ENCODE results near the gene SURF2.

Gene SURF2

DNA sequence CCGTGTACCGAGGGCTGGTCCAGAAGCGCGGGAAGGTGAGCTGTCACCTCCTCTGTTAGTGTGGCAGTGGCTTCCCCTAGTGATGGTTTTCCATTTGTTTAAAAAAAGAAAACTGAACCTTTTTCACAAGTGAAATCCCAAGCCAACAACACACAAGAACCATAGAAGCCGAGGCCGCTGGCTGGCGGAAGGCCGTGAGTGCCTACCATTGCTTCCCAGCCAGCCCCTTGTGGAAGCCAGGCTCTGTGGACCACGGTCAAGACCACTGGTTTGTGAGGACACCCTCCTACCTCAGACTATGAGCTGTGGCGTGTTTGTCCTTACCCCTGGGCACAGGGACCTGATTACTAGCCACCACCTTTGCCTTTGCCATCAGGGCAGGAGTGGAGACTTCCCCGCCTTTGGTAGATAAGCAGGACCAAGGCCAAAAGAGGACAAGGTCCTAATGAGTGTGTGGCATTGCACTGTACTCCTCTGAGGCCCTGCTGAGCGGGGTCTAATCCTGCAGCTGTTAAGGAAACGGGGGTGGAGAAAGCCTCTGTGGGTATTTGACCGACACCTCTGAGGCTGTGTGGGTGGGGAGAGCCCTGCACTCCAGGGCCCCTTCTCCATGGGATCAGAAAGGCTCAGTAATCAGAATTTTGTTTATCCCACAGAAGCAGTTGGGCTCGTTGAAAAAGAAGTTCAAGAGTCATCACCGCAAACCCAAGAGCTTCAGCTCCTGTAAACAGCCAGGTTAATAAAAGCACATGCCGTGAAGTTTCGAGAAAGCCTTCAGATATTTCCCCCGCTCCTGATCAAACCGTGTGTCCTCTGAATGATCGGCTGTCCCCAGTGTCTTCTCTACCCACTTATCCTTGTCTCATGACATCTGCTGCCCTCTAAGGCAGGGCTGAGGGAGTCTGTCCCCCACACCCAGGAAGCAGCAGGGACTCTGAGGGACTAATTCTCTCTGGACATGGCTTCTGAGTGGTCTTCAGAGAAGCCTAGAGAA is 4.3 kb downstream of the SURF2 start:
- Histone ChIP-seq H3K4me3 (no peak overlapping the region), H3K27ac (no peak overlapping the region), H3K9me3 (no peaks in the 10 kb centered on the region), H3K4me1 (peaks cover 0 to 26% (median 16%) of the 10 kb centered on the region in 4 donors), H3K27me3 (no peaks in the 10 kb centered on the region), H3K36me3 (peaks cover 35 to 75% (median 45%) of the 10 kb centered on the region in 3 donors)
- DNase-seq = no peak
- TF ChIP-seq, protein P1, sequence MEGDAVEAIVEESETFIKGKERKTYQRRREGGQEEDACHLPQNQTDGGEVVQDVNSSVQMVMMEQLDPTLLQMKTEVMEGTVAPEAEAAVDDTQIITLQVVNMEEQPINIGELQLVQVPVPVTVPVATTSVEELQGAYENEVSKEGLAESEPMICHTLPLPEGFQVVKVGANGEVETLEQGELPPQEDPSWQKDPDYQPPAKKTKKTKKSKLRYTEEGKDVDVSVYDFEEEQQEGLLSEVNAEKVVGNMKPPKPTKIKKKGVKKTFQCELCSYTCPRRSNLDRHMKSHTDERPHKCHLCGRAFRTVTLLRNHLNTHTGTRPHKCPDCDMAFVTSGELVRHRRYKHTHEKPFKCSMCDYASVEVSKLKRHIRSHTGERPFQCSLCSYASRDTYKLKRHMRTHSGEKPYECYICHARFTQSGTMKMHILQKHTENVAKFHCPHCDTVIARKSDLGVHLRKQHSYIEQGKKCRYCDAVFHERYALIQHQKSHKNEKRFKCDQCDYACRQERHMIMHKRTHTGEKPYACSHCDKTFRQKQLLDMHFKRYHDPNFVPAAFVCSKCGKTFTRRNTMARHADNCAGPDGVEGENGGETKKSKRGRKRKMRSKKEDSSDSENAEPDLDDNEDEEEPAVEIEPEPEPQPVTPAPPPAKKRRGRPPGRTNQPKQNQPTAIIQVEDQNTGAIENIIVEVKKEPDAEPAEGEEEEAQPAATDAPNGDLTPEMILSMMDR (IDR thresholded peaks at IDR 0.05) = no peak
- intact Hi-C loops (cut with DNase I; ENCODE audit: low total_unique reads) = no loop called here

DNA sequence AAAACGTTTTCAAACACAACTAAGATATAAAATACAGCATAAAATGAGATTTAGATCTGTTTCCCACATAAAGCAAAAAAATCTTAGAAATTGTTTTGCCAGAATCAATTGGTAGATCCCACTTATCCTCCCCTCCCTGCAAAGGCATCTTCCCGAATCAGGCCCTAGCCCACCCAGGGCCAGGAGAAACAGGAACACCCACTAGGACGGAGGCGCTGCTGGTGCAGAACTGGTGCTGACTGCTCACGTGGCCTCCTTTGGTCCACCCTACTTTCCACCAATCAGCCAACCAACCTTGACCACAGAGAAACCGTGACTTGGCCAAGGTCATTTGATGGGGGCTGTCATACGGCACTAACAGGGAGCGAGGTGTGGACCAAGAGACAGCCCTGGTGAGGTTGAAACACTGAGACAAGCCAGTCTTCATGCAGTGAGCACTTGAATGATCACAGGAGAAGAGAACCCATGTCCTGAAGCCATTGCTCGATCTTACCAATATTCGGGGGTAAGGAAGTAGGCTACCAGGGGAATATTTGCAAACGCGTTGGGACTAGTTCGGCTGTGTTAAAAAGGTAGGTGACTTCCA is 5.2 kb downstream of the SURF2 start:
- Histone ChIP-seq H3K36me3 (peaks cover 44 to 84% (median 54%) of the 10 kb centered on the region in 3 donors), H3K4me3 (no peak overlapping the region), H3K9me3 (no peaks in the 10 kb centered on the region), H3K4me1 (peaks cover 0 to 21% (median 14%) of the 10 kb centered on the region in 4 donors), H3K27me3 (no peaks in the 10 kb centered on the region), H3K27ac (no peak overlapping the region)
- DNase-seq = no peak
- TF ChIP-seq, protein P1 (IDR thresholded peaks at IDR 0.05) = no peak
- intact Hi-C loops (cut with DNase I; ENCODE audit: low total_unique reads) = no loop called here

DNA sequence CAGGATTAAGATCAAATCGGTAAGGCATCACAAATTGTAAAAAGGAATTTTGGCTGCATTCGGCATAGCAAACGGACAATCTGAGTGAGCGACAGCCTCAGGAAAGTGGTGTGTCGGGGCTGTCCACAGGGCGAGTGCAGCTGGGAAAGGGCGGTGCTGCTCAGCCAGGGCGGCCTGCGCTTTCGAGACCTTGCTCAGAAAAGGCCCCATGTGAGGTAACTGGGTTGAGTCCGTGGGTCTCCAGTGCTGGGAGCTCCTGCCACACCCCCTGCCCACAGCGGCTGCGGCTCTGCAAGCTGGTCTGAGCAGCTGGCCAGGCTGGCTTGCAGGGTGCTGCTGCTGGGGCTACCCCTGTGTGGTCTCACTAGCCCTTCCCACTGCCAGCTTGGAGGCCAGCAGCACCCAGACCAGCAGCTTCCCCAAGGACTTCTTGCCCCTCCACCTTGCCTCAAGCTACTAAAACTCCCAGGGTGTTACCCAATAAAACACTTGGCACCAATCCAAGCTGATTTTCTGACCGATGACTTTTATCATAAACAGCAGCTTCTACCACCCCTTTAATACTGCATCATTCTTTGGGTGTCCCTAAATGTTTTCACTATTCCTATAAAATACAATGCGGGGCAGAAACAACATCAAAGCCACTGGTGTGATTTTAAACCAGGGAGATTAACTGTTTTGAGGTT is 6.2 kb downstream of the SURF2 start:
- Histone ChIP-seq H3K4me3 (no peak overlapping the region), H3K27ac (no peak overlapping the region), H3K27me3 (no peaks in the 10 kb centered on the region), H3K4me1 (peaks cover 0 to 17% (median 6%) of the 10 kb centered on the region in 4 donors), H3K36me3 (peaks cover 45 to 93% (median 62%) of the 10 kb centered on the region in 3 donors), H3K9me3 (no peaks in the 10 kb centered on the region)
- TF ChIP-seq, protein P1 (IDR thresholded peaks at IDR 0.05) = no peak
- intact Hi-C loops (cut with DNase I; ENCODE audit: low total_unique reads) = no loop called here
- DNase-seq = no peak

DNA sequence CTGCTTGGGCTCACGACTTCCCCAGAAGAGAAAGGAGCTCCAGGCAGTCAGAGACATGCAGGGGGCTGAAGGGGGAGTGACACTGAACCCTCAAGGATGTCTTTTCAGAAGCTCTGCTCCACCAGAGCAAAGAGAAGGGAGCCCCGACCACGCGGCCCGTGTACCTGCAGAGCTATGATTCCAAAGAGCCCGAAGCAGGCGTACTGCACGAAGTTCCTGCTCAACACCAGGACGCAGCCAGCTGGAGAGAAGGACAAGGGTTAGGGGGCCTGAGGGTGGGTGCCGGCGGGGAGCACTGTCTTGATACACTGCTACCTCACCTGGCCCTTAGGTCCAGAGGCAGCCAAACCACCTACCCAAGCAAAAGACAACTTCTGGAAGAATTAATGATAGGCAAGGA is 10.1 kb downstream of the SURF2 start:
- peaks cover 0 to 43% (median 37%) of the 10 kb centered on the region in 4 donors for H3K4me1 ChIP-seq
- TF ChIP-seq, protein P1 (IDR thresholded peaks at IDR 0.05) = no peak
- peaks cover 45 to 65% (median 58%) of the 10 kb centered on the region in 3 donors for H3K36me3 ChIP-seq
- H3K9me3 ChIP-seq = no peaks in the 10 kb centered on the region
- no peak overlapping the region for H3K27ac ChIP-seq
- no peak overlapping the region for H3K4me3 ChIP-seq
- no peak for DNase-seq
- H3K27me3 ChIP-seq = no peaks in the 10 kb centered on the region
- intact Hi-C loops (cut with DNase I; ENCODE audit: low total_unique reads) = no loop called here

DNA sequence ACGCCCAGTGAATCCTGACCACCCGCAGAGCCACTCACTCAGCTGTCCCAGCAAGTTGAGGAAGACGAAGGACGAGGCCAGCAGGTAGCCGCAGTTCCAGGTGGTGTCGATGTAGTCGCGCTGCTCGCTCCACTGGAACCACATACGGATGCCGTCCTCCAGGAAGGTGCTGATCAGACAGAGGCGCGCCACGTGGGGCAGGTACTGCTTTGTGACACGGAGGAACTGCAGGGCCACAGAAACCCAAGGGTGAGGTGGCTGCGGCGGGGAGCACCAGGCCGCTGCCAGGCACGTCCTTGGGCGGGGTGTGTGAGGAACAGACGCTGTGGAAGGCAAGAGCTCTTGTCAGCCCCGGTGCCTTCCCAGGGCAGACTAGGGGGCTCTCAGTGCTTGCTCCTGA is 10.9 kb downstream of the SURF2 start:
- TF ChIP-seq, protein P1 (IDR thresholded peaks at IDR 0.05) = no peak
- intact Hi-C loops (cut with DNase I; ENCODE audit: low total_unique reads) = no loop called here
- peaks cover 0 to 51% (median 45%) of the 10 kb centered on the region in 4 donors for H3K4me1 ChIP-seq

More for the DNA sequence above, 10.9 kb downstream of the SURF2 start:
- Histone ChIP-seq H3K36me3 (peaks cover 41 to 61% (median 56%) of the 10 kb centered on the region in 3 donors), H3K9me3 (no peaks in the 10 kb centered on the region), H3K27ac (no peak overlapping the region), H3K4me3 (no peak overlapping the region), H3K27me3 (no peaks in the 10 kb centered on the region)
- no peak for DNase-seq

All from tibial artery (tissue), 4 donors.